Retinal pigment epithelial cell (primary cell): Measurements from ENCODE around the gene YPEL5.
"Not testable (repeated sequence)": the region's sequence is repeated elsewhere in the genome, so short reads cannot be mapped to it uniquely, and the experiment has no call there.

Experiments
- DNase-seq: peaks from one replicate; pipeline ENCODE4 v3.0.0-alpha.2; 2010; ENCODE audit warnings: low read depth
- H3K4me3 ChIP-seq: 2 replicates; pipeline ENCODE4 v1.5.1; 2011; ENCODE audit warnings: mild to moderate bottlenecking, low read length, control low read depth, moderate library complexity
- CTCF ChIP-seq: conservative IDR thresholded peaks from 2 replicates; pipeline ENCODE4 v1.5.1; 2011; ENCODE audit warnings: low read depth, low read length, control low read depth, inconsistent platforms

The YPEL5 gene

GRCh38 chr2:30146337-30147195 lies at the start of gene YPEL5:
Gene YPEL5, plus strand, starts transcription at chr2:30147007. Its CDS starts 9,645 bp downstream, at chr2:30156652.
- no peak for TF ChIP-seq CTCF
- H3K4me3 ChIP-seq: peak within 1 kb of the TSS; percentile 77
- DNase-seq: peak; percentile 99

- no peak overlapping the region for H3K4me3 ChIP-seq
- TF ChIP-seq CTCF: no peak
- no peak for DNase-seq
Observed at GRCh38 chr2:30098266-30099005, 48.4 kb upstream of the YPEL5 start.

GRCh38 chr2:30099366-30099765 lies 47.4 kb upstream of the YPEL5 start:
- not testable (repeated sequence) for DNase-seq, H3K4me3 ChIP-seq

- not testable (repeated sequence) for H3K4me3 ChIP-seq, DNase-seq
Observed at GRCh38 chr2:30100691-30101090, 46.1 kb upstream of the YPEL5 start.

- TF ChIP-seq CTCF: no peak
- DNase-seq: no peak
- H3K4me3 ChIP-seq: no peak overlapping the region
Observed at GRCh38 chr2:30104307-30104706, 42.5 kb upstream of the YPEL5 start.

- no peak for DNase-seq
- H3K4me3 ChIP-seq: no peak overlapping the region
- no peak for TF ChIP-seq CTCF
Observed at GRCh38 chr2:30105556-30105955, 41.3 kb upstream of the YPEL5 start.

- DNase-seq: no peak
- no peak for TF ChIP-seq CTCF
- H3K4me3 ChIP-seq: no peak overlapping the region
Observed at GRCh38 chr2:30106543-30106942, 40.3 kb upstream of the YPEL5 start.

- no peak for TF ChIP-seq CTCF
- DNase-seq: no peak
- no peak overlapping the region for H3K4me3 ChIP-seq
Observed at GRCh38 chr2:30108192-30108591, 38.6 kb upstream of the YPEL5 start.
